Stimulated activated CD8-positive, alpha-beta memory T cell treated with anti-CD3 and anti-CD28 coated beads, Interleukin-4, amount 100 ng/mL, for 1 hour (primary cell): Measurements from ENCODE around the gene GSTM2.

ENCODE experiments used
- DNase-seq, 2 donors: peaks; one replicate each; pipeline ENCODE4 v3.0.0-alpha.2; 2020; ENCODE audit warnings: low read depth in 2 of 2, low spot score in 1 of 2

GSTM2 gene

DNA sequence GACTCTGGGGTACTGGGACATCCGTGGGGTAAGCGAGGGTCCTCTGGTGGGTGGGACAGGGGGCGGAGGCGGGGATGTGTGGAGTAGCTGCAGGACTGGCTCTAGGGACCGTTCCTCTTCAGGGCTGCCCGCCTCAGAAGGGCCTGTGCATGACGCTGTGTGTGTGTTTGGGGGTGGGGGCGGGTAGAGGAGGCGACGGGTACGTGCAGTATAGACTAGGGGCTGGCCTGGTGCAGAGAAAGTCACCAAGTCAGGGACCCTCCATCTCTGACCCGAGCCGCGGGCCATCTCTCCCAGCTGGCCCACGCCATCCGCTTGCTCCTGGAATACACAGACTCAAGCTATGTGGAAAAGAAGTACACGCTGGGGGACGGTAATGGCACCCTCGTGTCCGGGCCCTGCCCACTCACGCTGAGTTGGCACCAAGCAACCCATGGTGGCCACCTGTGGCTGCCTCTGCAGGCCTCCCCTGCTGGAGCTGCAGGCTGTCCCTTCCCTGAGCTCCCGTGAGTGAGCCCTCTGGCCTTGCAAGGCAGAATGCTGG lies 44.5 kb downstream of the GSTM2 start:
- DNase-seq = no peak

DNA sequence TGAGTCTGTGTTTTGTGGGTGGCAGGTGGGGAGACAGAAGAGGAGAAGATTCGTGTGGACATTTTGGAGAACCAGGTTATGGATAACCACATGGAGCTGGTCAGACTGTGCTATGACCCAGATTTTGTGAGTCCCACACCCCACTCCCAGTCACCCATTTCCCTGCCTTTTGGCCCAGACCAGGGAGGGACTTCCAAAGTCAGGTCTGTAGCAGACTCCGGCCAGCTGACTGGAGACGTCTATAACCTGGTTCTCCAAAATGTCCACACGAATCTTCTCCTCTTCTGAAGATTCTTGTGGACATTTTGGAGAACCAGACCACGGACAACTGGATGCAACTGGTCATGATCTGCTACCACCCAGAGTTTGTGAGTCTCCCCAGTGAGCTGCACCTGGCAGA lies 45.8 kb downstream of the GSTM2 start:
- DNase-seq = no peak

DNA sequence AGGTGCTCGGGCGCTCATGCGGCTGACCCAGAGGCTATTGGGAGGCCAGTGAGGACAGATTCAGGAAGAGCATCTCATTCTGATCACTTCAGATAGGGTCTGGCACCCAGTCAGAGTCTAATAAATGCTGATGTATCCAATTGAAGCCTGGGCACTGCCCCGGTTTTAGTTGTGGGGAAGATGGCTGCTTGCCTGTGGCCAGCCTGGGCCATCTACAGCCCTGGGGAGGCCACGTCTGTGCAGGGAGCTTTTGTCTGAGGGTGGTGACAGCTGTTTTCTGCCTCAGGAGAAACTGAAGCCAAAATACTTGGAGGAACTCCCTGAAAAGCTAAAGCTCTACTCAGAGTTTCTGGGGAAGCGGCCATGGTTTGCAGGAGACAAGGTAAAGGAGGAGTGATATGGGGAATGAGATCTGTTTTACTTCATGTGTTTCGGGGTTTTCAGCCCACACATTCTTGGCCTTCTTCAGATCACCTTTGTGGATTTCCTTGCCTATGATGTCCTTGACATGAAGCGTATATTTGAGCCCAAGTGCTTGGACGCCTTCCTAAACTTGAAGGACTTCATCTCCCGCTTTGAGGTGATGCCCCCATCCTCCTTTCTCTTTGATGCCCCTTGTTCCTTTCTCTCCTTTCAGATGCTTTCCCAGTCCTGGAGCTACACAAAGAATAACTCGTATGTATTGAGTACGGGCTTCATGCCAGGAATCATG lies 47.0 kb downstream of the GSTM2 start:
- no peak for DNase-seq

DNA sequence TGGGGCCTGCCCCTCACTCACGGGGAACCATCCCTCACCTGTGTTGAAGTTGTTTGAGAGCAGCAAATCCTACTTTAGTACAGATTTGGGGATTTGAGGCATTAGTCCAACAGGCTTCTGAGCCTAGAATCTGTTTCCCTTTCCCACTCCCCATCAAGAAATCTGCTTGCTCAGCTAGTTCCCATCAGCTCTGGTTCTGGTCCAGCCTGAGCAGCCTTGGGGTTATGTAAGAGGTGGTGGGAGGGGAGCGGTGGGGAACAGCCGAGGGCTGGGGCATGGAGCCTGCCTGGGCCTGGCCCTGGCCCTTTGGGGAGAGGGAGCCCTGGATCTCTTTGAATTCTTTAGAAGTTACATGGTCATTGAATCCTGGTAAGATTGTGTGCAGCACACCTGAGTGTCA lies 48.3 kb downstream of the GSTM2 start:
- no peak for DNase-seq

DNA sequence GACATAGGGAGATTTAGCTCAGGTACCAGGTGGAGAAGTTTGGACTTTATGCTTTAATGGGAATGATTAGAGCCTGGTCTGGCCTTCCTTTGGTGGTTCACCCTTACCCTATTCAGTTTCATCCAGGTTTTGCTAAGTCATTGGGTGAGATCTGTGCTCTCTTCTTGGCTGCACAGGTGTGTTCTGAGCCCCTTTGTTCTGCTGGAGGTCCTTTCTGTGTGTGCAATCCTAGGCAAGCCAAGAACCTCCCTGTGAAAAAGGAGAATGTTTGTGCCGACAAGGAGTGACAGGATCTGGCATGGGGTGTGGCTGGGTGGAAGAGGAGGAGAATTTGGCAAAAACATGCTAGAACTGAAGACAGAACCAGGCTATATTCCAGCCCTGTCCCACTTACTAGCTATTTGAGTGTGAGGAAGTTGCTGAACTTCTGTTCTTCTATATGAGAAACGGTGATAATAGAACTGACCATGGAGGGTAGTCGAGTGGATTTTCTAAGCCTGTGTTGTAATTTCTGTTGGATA lies 48.8 kb downstream of the GSTM2 start:
- DNase-seq = no peak

DNA sequence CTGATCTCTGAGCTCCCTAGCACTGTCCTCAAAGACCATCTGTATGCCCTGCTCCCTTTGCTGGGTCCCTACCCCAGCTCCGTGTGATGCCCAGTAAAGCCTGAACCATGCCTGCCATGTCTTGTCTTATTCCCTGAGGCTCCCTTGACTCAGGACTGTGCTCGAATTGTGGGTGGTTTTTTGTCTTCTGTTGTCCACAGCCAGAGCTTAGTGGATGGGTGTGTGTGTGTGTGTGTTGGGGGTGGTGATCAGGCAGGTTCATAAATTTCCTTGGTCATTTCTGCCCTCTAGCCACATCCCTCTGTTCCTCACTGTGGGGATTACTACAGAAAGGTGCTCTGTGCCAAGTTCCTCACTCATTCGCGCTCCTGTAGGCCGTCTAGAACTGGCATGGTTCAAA lies 49.9 kb downstream of the GSTM2 start:
- DNase-seq = no peak

DNA sequence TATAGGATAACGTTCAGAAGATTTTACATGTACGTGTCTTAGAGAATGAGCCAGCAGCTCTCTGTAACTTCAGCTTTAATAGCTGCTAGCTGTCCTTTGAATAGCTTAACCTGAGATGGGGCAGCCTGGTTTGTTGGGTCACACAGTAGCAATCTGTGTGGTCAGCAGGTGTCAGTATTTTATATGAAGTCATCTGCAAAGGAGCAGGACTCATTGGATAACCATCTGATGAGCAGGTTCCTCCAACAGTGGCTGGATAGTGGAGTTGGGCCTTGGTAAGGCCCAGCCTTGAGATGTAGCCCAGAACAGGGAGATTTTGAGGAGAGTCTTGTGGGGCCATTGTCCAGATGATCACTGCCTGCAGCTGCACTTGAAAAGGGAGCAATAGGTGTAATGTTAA lies 50.6 kb downstream of the GSTM2 start:
- no peak for DNase-seq

DNA sequence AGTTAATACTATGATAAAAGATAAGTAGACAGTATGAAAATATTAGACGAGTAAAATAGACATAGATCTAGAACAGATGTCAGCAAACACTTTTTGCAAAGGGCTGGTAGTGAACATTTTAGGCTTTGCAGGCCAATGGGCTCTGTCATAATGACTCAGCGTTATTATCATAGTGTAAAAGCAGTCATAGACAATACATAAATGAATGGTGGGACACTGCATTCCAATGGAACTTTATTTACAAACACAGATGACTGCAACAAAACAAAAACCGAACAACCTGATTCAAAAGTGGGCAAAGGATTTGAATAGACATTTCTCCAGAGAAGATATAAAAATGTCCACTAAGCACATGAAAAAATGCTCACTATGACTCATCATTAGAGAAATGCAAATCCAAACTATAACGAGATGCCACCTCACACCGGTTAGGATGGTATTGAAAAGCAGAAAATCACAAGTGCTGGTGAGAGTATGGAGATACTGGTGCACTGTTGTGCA lies 51.5 kb downstream of the GSTM2 start:
- DNase-seq = no peak

DNA sequence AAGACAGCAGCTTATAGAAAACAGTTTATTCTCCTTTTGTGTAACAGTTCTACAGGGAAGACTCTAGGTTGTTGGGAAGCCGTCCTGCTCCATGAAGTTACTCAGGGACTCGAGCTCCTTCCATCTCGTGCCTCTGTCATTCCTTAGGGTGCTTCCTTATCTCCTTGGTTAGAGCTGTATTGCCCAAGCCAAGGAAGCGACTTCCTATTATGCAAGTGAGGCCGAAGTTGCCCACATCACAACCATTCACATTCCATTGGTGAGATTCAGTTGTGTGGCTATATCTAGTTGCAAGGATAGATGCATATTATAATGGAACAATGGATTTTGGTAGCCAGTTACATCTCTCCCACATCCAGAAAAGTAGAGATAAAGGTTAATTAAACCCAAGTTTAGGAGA lies 53.2 kb downstream of the GSTM2 start:
- DNase-seq = no peak

DNA sequence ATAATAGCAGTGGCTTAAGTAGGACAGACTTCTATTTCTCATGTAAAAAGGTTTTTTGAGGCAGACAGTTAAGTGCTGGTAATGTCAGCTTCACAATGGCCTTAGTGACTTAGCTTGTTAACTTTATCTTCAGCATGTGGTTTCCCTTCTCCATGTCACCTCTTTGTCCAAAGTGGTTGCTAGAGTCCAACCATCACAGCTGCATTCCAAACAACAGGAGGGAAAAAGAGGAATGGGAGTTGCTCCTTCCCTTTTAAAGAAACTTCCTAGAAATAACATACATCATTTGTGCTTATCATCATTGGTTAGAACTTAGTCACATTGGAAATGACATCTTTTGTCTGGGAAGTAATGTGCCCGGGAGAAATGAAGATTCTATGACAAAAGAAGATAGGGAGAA lies 54.1 kb downstream of the GSTM2 start:
- no peak for DNase-seq

DNA sequence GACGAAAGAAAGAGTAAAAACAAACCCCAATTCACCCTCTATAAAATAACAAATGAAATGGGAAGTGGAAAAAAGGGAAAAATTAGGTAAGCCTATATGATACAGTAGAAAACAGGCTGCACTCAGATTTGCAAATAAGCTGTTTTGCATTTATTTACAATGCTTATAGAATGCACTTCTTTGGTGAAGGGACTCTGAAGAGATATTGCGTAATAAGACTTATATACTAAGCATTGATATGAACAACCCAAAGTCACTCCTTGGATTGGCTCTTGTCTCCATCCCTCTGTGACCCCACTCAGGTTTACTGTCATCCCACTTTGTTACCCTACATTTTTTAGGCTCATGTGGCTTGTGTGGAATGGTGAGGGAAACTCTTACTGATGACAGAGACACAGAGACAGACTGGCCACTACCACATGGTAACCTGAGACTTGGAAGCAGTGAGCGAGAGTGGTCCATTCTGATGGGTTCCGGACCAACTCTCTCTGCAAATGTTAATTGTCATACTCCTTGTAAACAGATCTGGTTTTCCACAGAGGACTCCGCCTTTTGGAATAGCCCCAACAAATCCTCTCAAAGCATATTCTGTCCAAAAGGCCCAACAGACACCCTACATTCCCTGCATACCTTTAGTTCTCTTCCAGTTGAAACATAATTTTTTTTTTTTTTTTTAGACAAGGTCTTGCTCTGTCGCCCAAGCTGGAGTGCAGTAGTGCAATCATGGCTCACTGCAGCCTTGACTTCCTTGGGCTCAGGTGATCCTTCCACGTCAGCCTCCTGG lies 55.2 kb downstream of the GSTM2 start:
- no peak for DNase-seq
